Naive thymus-derived CD4-positive, alpha-beta T cell (primary cell): ENCODE measurements around the gene LARGE1. TPM values are rescaled to one million over a fixed set of nuclear protein-coding genes. Genes with fewer than 3 reads are reported as not detected.
"Not testable (repeated sequence)": the region's sequence is repeated elsewhere in the genome, so short reads cannot be mapped to it uniquely, and the experiment has no call there.

Experiments
- ATAC-seq: fragments of 150-1000 bp; cut with Tn5 transposase; 2 replicates; pipeline ENCODE4 v1.10.0; 2021; ENCODE audit warnings: mild to moderate bottlenecking, moderate library complexity
- CTCF ChIA-PET: fragments of 350-600 bp; sonication (Branson Sonifier 250); formaldehyde crosslinking; loops from one replicate; lab custom pipeline; 2021; ENCODE audit warnings: antibody characterized with exemption; lab: Charles Lee
- POLR2A ChIA-PET: fragments of 350-600 bp; sonication (Branson Sonifier 250); formaldehyde crosslinking; loops from one replicate; lab custom pipeline; 2021; ENCODE audit warnings: antibody characterized with exemption, inconsistent platforms; lab: Charles Lee
- DNase-seq, 9 donors: peaks; one replicate each; pipeline versions ENCODE4 v3.0.0 to v3.0.0-alpha.2; 2020 to 2022; ENCODE audit warnings: mixed read lengths in 1 of 9
- H3K27ac ChIP-seq: one replicate; pipeline ENCODE4 v1.7.0; 2013; ENCODE audit warnings: mild to moderate bottlenecking, low read depth, low read length, moderate library complexity
- H3K27me3 ChIP-seq, 2 donors: one replicate each; pipeline ENCODE4 v1.7.0; 2013; ENCODE audit warnings: low read length in 2 of 2, mild to moderate bottlenecking in 2 of 2, moderate library complexity in 2 of 2; ENCODE audit not compliant: control insufficient read depth in 2 of 2, insufficient read depth in 2 of 2
- H3K36me3 ChIP-seq, 3 experiments: 1 replicate in 2 of 3; 2 replicates in 1 of 3; pipeline ENCODE4 v1.7.0; 2013; ENCODE audit warnings: low read length in 3 of 3, mild to moderate bottlenecking in 3 of 3, moderate library complexity in 1 of 3; ENCODE audit not compliant: insufficient read depth in 3 of 3, control insufficient read depth in 2 of 3
- H3K4me1 ChIP-seq, 2 donors: one replicate each; pipeline ENCODE4 v1.7.0; 2013; ENCODE audit warnings: low read length in 2 of 2, mild to moderate bottlenecking in 2 of 2, moderate library complexity in 1 of 2; ENCODE audit not compliant: control insufficient read depth in 2 of 2, insufficient read depth in 2 of 2
- H3K4me3 ChIP-seq: 2 replicates; pipeline ENCODE4 v1.7.0; 2013; ENCODE audit warnings: mild to moderate bottlenecking, low read length
- H3K9me3 ChIP-seq, 3 experiments: 1 replicate in 2 of 3; 2 replicates in 1 of 3; pipeline ENCODE4 v1.7.0; 2013; ENCODE audit warnings: low read length in 3 of 3; ENCODE audit not compliant: control insufficient read depth in 2 of 3
- H3K27ac Mint-ChIP-seq, 9 donors: one replicate each; pipeline ENCODE4 v1.8.0; 2020 to 2022; ENCODE audit warnings: mixed read lengths in 9 of 9, mild to moderate bottlenecking in 8 of 9, moderate library complexity in 5 of 9, inconsistent platforms in 2 of 9
- H3K27me3 Mint-ChIP-seq, 5 donors: one replicate each; pipeline ENCODE4 v1.8.0; 2021 to 2022; ENCODE audit warnings: mixed read lengths in 5 of 5, mild to moderate bottlenecking in 1 of 5
- H3K36me3 Mint-ChIP-seq, 5 donors: one replicate each; pipeline ENCODE4 v1.8.0; 2020 to 2022; ENCODE audit warnings: mixed read lengths in 5 of 5, mild to moderate bottlenecking in 3 of 5, inconsistent platforms in 1 of 5
- H3K4me1 Mint-ChIP-seq, 7 donors: one replicate each; pipeline ENCODE4 v1.8.0; 2020 to 2022; ENCODE audit warnings: mixed read lengths in 7 of 7, mild to moderate bottlenecking in 3 of 7, inconsistent platforms in 1 of 7
- H3K4me3 Mint-ChIP-seq, 10 donors: one replicate each; pipeline ENCODE4 v1.8.0; 2020 to 2022; ENCODE audit warnings: mild to moderate bottlenecking in 10 of 10, mixed read lengths in 10 of 10, moderate library complexity in 6 of 10, inconsistent platforms in 2 of 10
- H3K9me3 Mint-ChIP-seq, 11 donors: one replicate each; pipeline ENCODE4 v1.8.0; 2020 to 2022; ENCODE audit warnings: mixed read lengths in 11 of 11, mild to moderate bottlenecking in 4 of 11, inconsistent platforms in 1 of 11, moderate library complexity in 1 of 11
- intact Hi-C, 2 donors: fragments of 100-400 bp; cut with micrococcal nuclease; formaldehyde crosslinking; loops; one replicate each; pipeline ENCODE4 v1.15.1; 2023
- polyA plus RNA-seq, 2 donors: library from polyadenylated mRNA; unstranded; fragments of 300-500 nt; fragmentation: Illumina TruSeq; gene quantifications; one replicate each; pipeline ENCODE4 v1.2.3, GENCODE V29; 2021
- total RNA-seq, 6 experiments: library from RNA in 5 of 6; stranded (reverse) in 5 of 6; gene quantifications; 1 replicate in 5 of 6; 2 replicates in 1 of 6; pipeline ENCODE4 v1.2.3 and lab custom pipeline; 2021 to 2026

The LARGE1 gene
- total and polyA plus RNA-seq, 7 experiments from 2014 or later, result 2.3 to 4.8 (median 3.0) TPM; not detected in 3

- H3K4me3 Mint-ChIP-seq, H3K4me3 ChIP-seq, H3K27me3 ChIP-seq, H3K27ac ChIP-seq, DNase-seq, H3K27ac Mint-ChIP-seq, ATAC-seq, H3K36me3 Mint-ChIP-seq, intact Hi-C loops, H3K9me3 ChIP-seq, CTCF ChIA-PET, H3K36me3 ChIP-seq, POLR2A ChIA-PET, H3K27me3 Mint-ChIP-seq, H3K4me1 Mint-ChIP-seq, H3K4me1 ChIP-seq: not testable (repeated sequence)
- peaks cover 0 to 29% (median 7%) of the 10 kb centered on the region in 11 donors for H3K9me3 Mint-ChIP-seq
Observed at GRCh38 chr22:33461245-33461644, 459.0 kb downstream of the LARGE1 start.

- CTCF ChIA-PET, result no interaction called here
- Histone ChIP-seq H3K27ac (no peak overlapping the region), H3K4me1 (no peaks in the 10 kb centered on the region), H3K36me3 (no peaks in the 10 kb centered on the region), H3K9me3 (peaks cover 0 to 5% (median 0%) of the 10 kb centered on the region in 3 experiments), H3K27me3 (no peaks in the 10 kb centered on the region), H3K4me3 (no peak overlapping the region)
- ATAC-seq, result no peak
- no peak overlapping the region for H3K27ac Mint-ChIP-seq
- intact Hi-C loops, result no loop called here
- peaks cover 0 to 6% (median 0%) of the 10 kb centered on the region in 5 donors for H3K27me3 Mint-ChIP-seq
- no peak for DNase-seq
- no peak overlapping the region for H3K4me3 Mint-ChIP-seq
- H3K36me3 Mint-ChIP-seq, result no peaks in the 10 kb centered on the region
- H3K9me3 Mint-ChIP-seq, result peaks cover 0 to 25% (median 5%) of the 10 kb centered on the region in 11 donors
- H3K4me1 Mint-ChIP-seq, result no peaks in the 10 kb centered on the region
- POLR2A ChIA-PET, result no interaction called here
Observed at GRCh38 chr22:33459137-33459536, 461.1 kb downstream of the LARGE1 start.

GRCh38 chr22:33456511-33456910 lies 463.8 kb downstream of the LARGE1 start:
- Mint-ChIP-seq H3K4me3 (no peak overlapping the region), H3K9me3 (peaks cover 0 to 17% (median 2%) of the 10 kb centered on the region in 11 donors), H3K36me3 (no peaks in the 10 kb centered on the region), H3K4me1 (no peaks in the 10 kb centered on the region), H3K27ac (no peak overlapping the region), H3K27me3 (peaks cover 0 to 6% (median 0%) of the 10 kb centered on the region in 5 donors)
- ChIA-PET CTCF (no interaction called here), POLR2A (no interaction called here)
- no peaks in the 10 kb centered on the region for H3K27me3 ChIP-seq
- intact Hi-C loops, result no loop called here
- no peak overlapping the region for H3K27ac ChIP-seq
- H3K4me3 ChIP-seq, result no peak overlapping the region
- ATAC-seq (no peak), DNase-seq (no peak)
- H3K4me1 ChIP-seq, result no peaks in the 10 kb centered on the region
- H3K9me3 ChIP-seq, result peaks cover 0 to under 1% (median 0%) of the 10 kb centered on the region in 3 experiments
- no peaks in the 10 kb centered on the region for H3K36me3 ChIP-seq

GRCh38 chr22:33455036-33455435 lies 465.2 kb downstream of the LARGE1 start:
- Mint-ChIP-seq H3K4me1 (no peaks in the 10 kb centered on the region), H3K27ac (no peak overlapping the region), H3K27me3 (peaks cover 0 to 6% (median 0%) of the 10 kb centered on the region in 5 donors), H3K4me3 (no peak overlapping the region), H3K9me3 (peaks cover 0 to 5% (median 0%) of the 10 kb centered on the region in 11 donors), H3K36me3 (no peaks in the 10 kb centered on the region)
- Histone ChIP-seq H3K4me1 (no peaks in the 10 kb centered on the region), H3K4me3 (no peak overlapping the region), H3K27me3 (no peaks in the 10 kb centered on the region), H3K9me3 (no peaks in the 10 kb centered on the region), H3K36me3 (no peaks in the 10 kb centered on the region), H3K27ac (no peak overlapping the region)
- POLR2A ChIA-PET, result no interaction called here
- intact Hi-C loops, result no loop called here
- DNase-seq (no peak), ATAC-seq (no peak)
- CTCF ChIA-PET, result no interaction called here

GRCh38 chr22:33451866-33452469 lies 468.3 kb downstream of the LARGE1 start:
- Histone ChIP-seq H3K36me3 (no peaks in the 10 kb centered on the region), H3K27me3 (no peaks in the 10 kb centered on the region), H3K4me1 (no peaks in the 10 kb centered on the region), H3K4me3 (no peak overlapping the region), H3K27ac (no peak overlapping the region), H3K9me3 (no peaks in the 10 kb centered on the region)
- Mint-ChIP-seq H3K27me3 (peaks cover 0 to 9% (median 0%) of the 10 kb centered on the region in 5 donors), H3K36me3 (no peaks in the 10 kb centered on the region), H3K4me1 (no peaks in the 10 kb centered on the region), H3K9me3 (peaks cover 0 to 6% (median 0%) of the 10 kb centered on the region in 11 donors), H3K27ac (no peak overlapping the region), H3K4me3 (no peak overlapping the region)
- intact Hi-C loops, result no loop called here
- CTCF ChIA-PET, result no interaction called here
- no peak for ATAC-seq
- POLR2A ChIA-PET, result interaction anchor here (0.6 kb wide), 1 partner anchor 14 kb away, joined by 4 read pairs; no protein-coding TSS in a partner anchor
- no peak for DNase-seq

GRCh38 chr22:33450756-33451155 lies 469.5 kb downstream of the LARGE1 start:
- no peaks in the 10 kb centered on the region for H3K36me3 ChIP-seq
- intact Hi-C loops, result no loop called here
- ATAC-seq, result no peak
- no peaks in the 10 kb centered on the region for H3K36me3 Mint-ChIP-seq
- ChIA-PET POLR2A (no interaction called here), CTCF (no interaction called here)
- no peaks in the 10 kb centered on the region for H3K4me1 ChIP-seq
- no peaks in the 10 kb centered on the region for H3K9me3 ChIP-seq
- no peak overlapping the region for H3K4me3 ChIP-seq
- no peaks in the 10 kb centered on the region for H3K27me3 ChIP-seq
- H3K27me3 Mint-ChIP-seq, result peaks cover 0 to 15% (median 0%) of the 10 kb centered on the region in 5 donors
- no peak overlapping the region for H3K27ac Mint-ChIP-seq
- H3K27ac ChIP-seq, result no peak overlapping the region
- H3K4me3 Mint-ChIP-seq, result no peak overlapping the region
- no peak for DNase-seq
- peaks cover 0 to 6% (median 0%) of the 10 kb centered on the region in 11 donors for H3K9me3 Mint-ChIP-seq
- no peaks in the 10 kb centered on the region for H3K4me1 Mint-ChIP-seq

GRCh38 chr22:33447733-33448132 lies 472.5 kb downstream of the LARGE1 start:
- Mint-ChIP-seq H3K4me3 (no peak overlapping the region), H3K27ac (no peak overlapping the region), H3K9me3 (peaks cover 0 to 6% (median 0%) of the 10 kb centered on the region in 11 donors), H3K4me1 (no peaks in the 10 kb centered on the region), H3K27me3 (peaks cover 0 to 23% (median 4%) of the 10 kb centered on the region in 5 donors), H3K36me3 (no peaks in the 10 kb centered on the region)
- H3K27me3 ChIP-seq, result no peaks in the 10 kb centered on the region
- H3K36me3 ChIP-seq, result no peaks in the 10 kb centered on the region
- no peak overlapping the region for H3K27ac ChIP-seq
- no peak for ATAC-seq
- POLR2A ChIA-PET, result no interaction called here
- CTCF ChIA-PET, result no interaction called here
- no peaks in the 10 kb centered on the region for H3K4me1 ChIP-seq
- DNase-seq, result no peak
- no peaks in the 10 kb centered on the region for H3K9me3 ChIP-seq
- no peak overlapping the region for H3K4me3 ChIP-seq
- intact Hi-C loops, result no loop called here
